HepG2 (cell line): ENCODE data around the gene LRRC28. TPM values are rescaled to one million over a fixed set of nuclear protein-coding genes. Genes with fewer than 3 reads are reported as not detected.

ENCODE experiments used
- ATAC-seq: fragments of 200-7000 bp; cut with Tn5 transposase; 3 replicates; pipeline ENCODE4 v1.9.1; 2020; ENCODE audit warnings: mild to moderate bottlenecking, moderate library complexity
- BruUV-seq: library from RNA; stranded (reverse); fragments of 400-500 nt; replicated peaks from 2 replicates; lab custom pipeline; 2021; lab: Mats Ljungman, UMichigan
- CTCF ChIA-PET: fragments of 300-600 bp; formaldehyde crosslinking; extraction: SDS; loops from one replicate; lab custom pipeline; 2021; ENCODE audit warnings: low total read pairs, inconsistent platforms, low intra/inter-chr PET ratio; lab: Yijun Ruan, JAX
- POLR2A ChIA-PET: fragments of 350-600 bp; sonication (Branson Sonifier 250); formaldehyde crosslinking; loops from one replicate; lab custom pipeline; 2020; ENCODE audit warnings: antibody characterized with exemption, inconsistent platforms; lab: Yijun Ruan, JAX
- DNase-seq: peaks from one replicate; pipeline ENCODE4 v3.0.0-alpha.2; 2015; ENCODE audit warnings: low spot score
- FAIRE-seq: peaks from 3 replicates; lab custom pipeline; 2011; peaks lifted over from hg19 to GRCh38; lab: Jason Lieb, UNC
- H2AFZ ChIP-seq: one replicate; pipeline ENCODE4 v1.6.1; 2011; ENCODE audit warnings: low read length, inconsistent platforms
- H3K27ac ChIP-seq: fragments of 300-600 bp; 3 replicates; pipeline ENCODE4 v1.8.0; 2011; ENCODE audit warnings: mixed run types, mild to moderate bottlenecking, mixed read lengths, low read length, inconsistent platforms; ENCODE audit not compliant: insufficient read depth; ENCODE audit errors: extremely low read length
- H3K27me3 ChIP-seq, 2 experiments: fragments of 200-600 bp in 1 of 2; 2 replicates in 1 of 2; 3 replicates in 1 of 2; pipeline versions ENCODE4 v1.6.0 to v1.8.0; 2011; ENCODE audit warnings: low read length in 2 of 2, mild to moderate bottlenecking in 2 of 2, moderate library complexity in 2 of 2, inconsistent platforms in 1 of 2; ENCODE audit not compliant: insufficient read depth in 2 of 2, control insufficient read depth in 1 of 2
- H3K36me3 ChIP-seq, 2 experiments: fragments of 200-600 bp in 1 of 2; replicated peaks in 1 of 2; 2 replicates in 1 of 2; 3 replicates in 1 of 2; pipeline versions ENCODE4 v1.5.1 to v1.8.0; 2011; ENCODE audit warnings: low read length in 2 of 2, inconsistent platforms in 1 of 2; ENCODE audit not compliant: insufficient read depth in 2 of 2, control insufficient read depth in 1 of 2
- H3K4me1 ChIP-seq: 2 replicates; pipeline ENCODE4 v1.5.1; 2012; ENCODE audit warnings: low read length, inconsistent platforms; ENCODE audit not compliant: insufficient read depth
- H3K4me2 ChIP-seq: 2 replicates; pipeline ENCODE4 v1.6.0; 2011; ENCODE audit warnings: low read depth, low read length, inconsistent platforms
- H3K4me3 ChIP-seq, 3 experiments: fragments of 200-600 bp in 1 of 3; sonication (generic), shearing (Covaris generic) in 1 of 3; replicated peaks in 1 of 3; 2 replicates each; pipeline ENCODE4 v1.5.1; 2011 to 2016; ENCODE audit warnings: low read length in 3 of 3, inconsistent platforms in 2 of 3, low read depth in 2 of 3, mild to moderate bottlenecking in 2 of 3, control low read depth in 1 of 3, mixed read lengths in 1 of 3; ENCODE audit not compliant: insufficient read depth in 1 of 3
- H3K79me2 ChIP-seq: one replicate; pipeline ENCODE4 v1.6.1; 2011; ENCODE audit warnings: low read length, inconsistent platforms; ENCODE audit not compliant: insufficient read depth
- H3K9ac ChIP-seq: 2 replicates; pipeline ENCODE4 v1.6.0; 2011; ENCODE audit warnings: mild to moderate bottlenecking, low read depth, low read length, inconsistent platforms; ENCODE audit not compliant: insufficient read depth
- H3K9me3 ChIP-seq: 2 replicates; pipeline ENCODE4 v1.5.1; 2012; ENCODE audit warnings: mild to moderate bottlenecking, low read length
- H4K20me1 ChIP-seq: 2 replicates; pipeline ENCODE4 v1.6.0; 2011; ENCODE audit warnings: inconsistent platforms, mild to moderate bottlenecking, low read length, moderate library complexity; ENCODE audit not compliant: insufficient read depth
- FOXO4 ChIP-seq: sonication (generic); formaldehyde crosslinking; conservative IDR thresholded peaks from 2 replicates; pipeline ENCODE4 v1.8.1; 2023; ENCODE audit warnings: missing genetic modification reagents
- PITX1 ChIP-seq: sonication (generic); formaldehyde crosslinking; IDR thresholded peaks from 2 replicates; pipeline ENCODE4 v1.5.1; 2020; ENCODE audit warnings: mild to moderate bottlenecking, missing genetic modification reagents
- RBFOX2 ChIP-seq: fragments of 200-400 bp; formaldehyde crosslinking; IDR thresholded peaks from 2 replicates; pipeline ENCODE4 v1.6.1; 2017; ENCODE audit warnings: low read depth, mild to moderate bottlenecking, low read length
- SAFB2 ChIP-seq: sonication (generic); formaldehyde crosslinking; IDR thresholded peaks from 2 replicates; pipeline ENCODE4 v1.5.1; 2020; ENCODE audit warnings: missing genetic modification reagents, low read depth, mild to moderate bottlenecking, borderline replicate concordance
- ZNF20 ChIP-seq: sonication (generic); formaldehyde crosslinking; IDR thresholded peaks from 2 replicates; pipeline ENCODE4 v1.4.0; 2020; ENCODE audit warnings: mild to moderate bottlenecking, moderate library complexity, missing genetic modification reagents
- ZNF292 ChIP-seq: sonication (generic); formaldehyde crosslinking; IDR thresholded peaks from 2 replicates; pipeline ENCODE4 v1.8.1; 2022; ENCODE audit warnings: mild to moderate bottlenecking, low read depth, missing genetic modification reagents, borderline replicate concordance
- ZNF687 ChIP-seq: sonication (generic); formaldehyde crosslinking; IDR thresholded peaks from 2 replicates; pipeline ENCODE4 v1.5.1; 2020; ENCODE audit warnings: mild to moderate bottlenecking, missing genetic modification reagents, moderate library complexity
- ZNF777 ChIP-seq: sonication (generic); formaldehyde crosslinking; IDR thresholded peaks from 2 replicates; pipeline ENCODE4 v1.4.0; 2020; ENCODE audit warnings: missing genetic modification reagents
- ZSCAN31 ChIP-seq: sonication (generic); formaldehyde crosslinking; IDR thresholded peaks from 2 replicates; pipeline ENCODE4 v1.5.0; 2020; ENCODE audit warnings: low read depth, mild to moderate bottlenecking, missing genetic modification reagents
- WGBS: methylation state at CpG from one replicate; pipeline ENCODE4 v1.1.6; 2017; ENCODE audit warnings: low lambda C conversion rate; 5-methylcytosine and 5-hydroxymethylcytosine counted together
- in situ Hi-C: cut with HindIII; loops from 2 replicates; pipeline ENCODE4 v1.10.0; 2017; ENCODE audit warnings: low pct_unique_long_range_greater_than_20kb; ENCODE audit not compliant: extremely low pct_ligation_motif_present
- intact Hi-C: fragments of 100-400 bp; cut with micrococcal nuclease; formaldehyde crosslinking; loops from one replicate; pipeline ENCODE4 v1.10.0; 2022; ENCODE audit not compliant: unreplicated experiment
- polyA plus RNA-seq, 8 experiments: library from polyadenylated mRNA; depleted of rRNA in 3 of 8; stranded (reverse) in 7 of 8; unstranded in 1 of 8; fragments of >200 nt; fragmentation: Illumina TruSeq in 4 of 8; extraction: Trizol in 4 of 8; gene quantifications; 2 replicates each; pipeline versions ENCODE4 v1.2.1 to v1.2.3, GENCODE V29; 2011 to 2016; ENCODE audit warnings: low read depth in 4 of 8, missing spikeins in 1 of 8, mixed read lengths in 1 of 8; ENCODE audit not compliant: insufficient read depth in 1 of 8
- total RNA-seq, 5 experiments: library from RNA; depleted of rRNA; stranded (reverse); fragments of >200 nt; fragmentation: Illumina TruSeq; extraction: Trizol; gene quantifications; 2 replicates each; pipeline ENCODE4 v1.2.3, GENCODE V29; 2016; ENCODE audit warnings: low read depth in 1 of 5

LRRC28 gene
- total and polyA plus RNA-seq, 2 of the 13 experiments (the other 11 are each of a cell fraction or from before 2014, with no cell fraction given), result 17.5 to 21.3 TPM

- ChIA-PET CTCF (interaction anchor here (0.7 kb wide), 1 partner anchor 296 kb away, joined by 3 read pairs; no protein-coding TSS in a partner anchor), POLR2A (interaction anchor here (1.2 to 2.7 kb wide), 4 partner anchors 12 to 296 kb away, joined by 3 to 14 read pairs (median 6); no protein-coding TSS in a partner anchor)
- Histone ChIP-seq H3K4me2 (peak overlapping the region; percentile 80), H3K4me3 (peak overlapping the region in 1 of 3 experiments; percentile 40; a peak in 1 of 6 replicates), H3K27ac (no peak overlapping the region), H2AFZ (peak overlapping the region; percentile 86), H3K9me3 (no peaks in the 10 kb centered on the region), H3K4me1 (peaks cover 46% of the 10 kb centered on the region), H3K36me3 (no peaks in the 10 kb centered on the region), H4K20me1 (no peaks in the 10 kb centered on the region), H3K9ac (no peak overlapping the region), H3K79me2 (no peaks in the 10 kb centered on the region), H3K27me3 (no peaks in the 10 kb centered on the region; a peak in 1 of 5 replicates)
- DNase-seq (no peak), ATAC-seq (peak; percentile 33), FAIRE-seq (no peak)
- intact Hi-C loops (loop anchor here (1.0 to 10.0 kb wide), 3 partner anchors 96 to 296 kb away; no protein-coding TSS in a partner anchor), in situ Hi-C loops (loop anchor here (25.0 kb wide), 1 partner anchor 304 kb away; no protein-coding TSS in a partner anchor)
- TF ChIP-seq FOXO4 (CRISPR knock-in tag) (0 out of 2 replicates have a peak, but pooled peaks have one; percentile 71), ZNF20 (CRISPR knock-in tag) (no peak)
- no TSS peak for BruUV-seq
- WGBS, result 44% methylated on average over 12 of the region's 12 CpGs
Observed at GRCh38 chr15:99408236-99409096, 157.2 kb downstream of the LRRC28 start.

GRCh38 chr15:99409097-99409473 lies 157.8 kb downstream of the LRRC28 start:
- Histone ChIP-seq H3K27ac (no peak overlapping the region), H3K9ac (no peak overlapping the region), H2AFZ (peak overlapping the region; percentile 86), H3K4me3 (peak overlapping the region in 1 of 3 experiments; percentile 40; a peak in 1 of 6 replicates), H4K20me1 (no peaks in the 10 kb centered on the region), H3K9me3 (no peaks in the 10 kb centered on the region), H3K79me2 (no peaks in the 10 kb centered on the region), H3K36me3 (no peaks in the 10 kb centered on the region), H3K4me1 (peaks cover 40% of the 10 kb centered on the region), H3K27me3 (no peaks in the 10 kb centered on the region; a peak in 1 of 5 replicates), H3K4me2 (peak overlapping the region; percentile 80)
- ATAC-seq (peak; percentile 94), FAIRE-seq (peak; percentile 73), DNase-seq (peak; percentile 66)
- POLR2A ChIA-PET, result interaction anchor here (1.2 to 2.7 kb wide), 2 partner anchors 12 to 295 kb away, joined by 3 to 14 read pairs; no protein-coding TSS in a partner anchor
- WGBS, result 26% methylated on average over 9 of the region's 10 CpGs
- in situ Hi-C loops, result loop anchor here (25.0 kb wide), 1 partner anchor 303 kb away; no protein-coding TSS in a partner anchor
- intact Hi-C loops, result loop anchor here (1.0 to 10.0 kb wide), 3 partner anchors 96 to 295 kb away; no protein-coding TSS in a partner anchor
- CTCF ChIA-PET, result interaction anchor here (0.7 kb wide), 1 partner anchor 295 kb away, joined by 3 read pairs; no protein-coding TSS in a partner anchor
- no TSS peak for BruUV-seq
- TF ChIP-seq ZNF777 (CRISPR knock-in tag) (no peak), ZNF292 (CRISPR knock-in tag) (peak; percentile 59; the same call in 1 of the 2 replicates), SAFB2 (CRISPR knock-in tag) (no peak), RBFOX2 (no peak), PITX1 (peak; percentile 43; the same call in 1 of the 2 replicates), ZSCAN31 (0 out of 2 replicates have a peak, but pooled peaks have one; percentile 24), ZNF687 (CRISPR knock-in tag) (peak; percentile 46)
